ENCODE results near the gene PPFIA3. TPM values are rescaled to one million over a fixed set of nuclear protein-coding genes. Genes with fewer than 3 reads are reported as not detected.

The PPFIA3 gene
- total and polyA plus RNA-seq, 2 of the 8 experiments (the other 6 are each of a cell fraction or from before 2014, with no cell fraction given): 15.9 to 25.3 TPM

DNA sequence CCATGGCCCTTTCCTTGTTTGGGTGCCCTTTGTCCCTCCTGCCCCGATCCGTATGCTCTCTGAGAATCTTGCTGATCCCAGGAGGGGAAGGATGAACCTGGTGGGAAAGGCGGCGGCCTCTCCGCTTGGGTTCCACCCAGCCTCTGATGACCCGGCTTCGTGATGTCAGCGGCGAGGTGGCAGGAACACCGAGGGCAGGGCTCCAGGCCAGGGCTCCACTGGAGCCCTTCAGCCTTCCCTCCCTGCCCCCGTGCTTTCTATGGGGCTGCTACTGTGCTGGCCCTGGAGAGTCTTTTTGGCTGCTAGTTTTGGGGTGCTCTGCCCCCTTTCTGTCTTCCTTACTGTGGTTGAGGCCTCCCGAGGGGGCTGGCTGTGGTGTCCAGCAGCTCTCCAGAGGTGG, 17.0 kb upstream of the PPFIA3 start:
- FAIRE-seq (no peak), DNase-seq (ENCODE audit: low read depth in 1 of 2, low spot score in 2 of 2) (no peak)
- no peak overlapping the region for H2AK5ac ChIP-seq (ENCODE audit: low read depth, low read length)
- H3K23me2 ChIP-seq (ENCODE audit: low read depth, low read length): no peaks in the 10 kb centered on the region
- no peak overlapping the region for H2AFZ ChIP-seq (ENCODE audit: low read length)
- peaks cover 37 to 78% (median 71%) of the 10 kb centered on the region in 4 experiments for H3K36me3 ChIP-seq (ENCODE audit: control insufficient read depth in 2 of 4, insufficient read depth in 4 of 4, low read length in 3 of 4)
- no peak overlapping the region for H3K9ac ChIP-seq (replicated peaks in 1 of 4; ENCODE audit: extremely low read depth in 1 of 4, low read depth in 3 of 4, low read length in 3 of 4)
- H2BK5ac ChIP-seq (ENCODE audit: low read depth, low read length): no peak overlapping the region
- no peak overlapping the region for H4K91ac ChIP-seq (replicated peaks; ENCODE audit: insufficient read length, low read length)
- H3K9me3 ChIP-seq (ENCODE audit: insufficient read depth in 2 of 2, low read depth in 1 of 2, low read length in 1 of 2): no peaks in the 10 kb centered on the region
- CTCF ChIA-PET (ENCODE audit: partially characterized antibody): interaction anchor here (0.6 to 1.8 kb wide), 4 partner anchors 14 to 561 kb away, joined by 3 to 6 read pairs (median 4); no protein-coding TSS in a partner anchor
- peaks cover 17 to 37% of the 10 kb centered on the region in 2 experiments for H4K20me1 ChIP-seq (replicated peaks in 1 of 2; ENCODE audit: control insufficient read depth in 1 of 2, insufficient read depth in 2 of 2, low read length in 2 of 2)
- H3K79me2 ChIP-seq (ENCODE audit: control insufficient read depth in 1 of 2, insufficient read depth in 2 of 2, low read length in 2 of 2): peaks cover 0 to 21% of the 10 kb centered on the region in 2 experiments; a peak in 1 of 4 replicates
- POLR2A ChIA-PET (ENCODE audit: partially characterized antibody): interaction anchor here (1.6 kb wide), 2 partner anchors 9 to 15 kb away, joined by 3 to 4 read pairs; no protein-coding TSS in a partner anchor
- no peak overlapping the region for H2BK20ac ChIP-seq (ENCODE audit: low read length)
- H2BK15ac ChIP-seq (ENCODE audit: low read length): no peak overlapping the region
- peaks cover 19% of the 10 kb centered on the region for H3K79me1 ChIP-seq (ENCODE audit: low read depth, low read length)
- H3K56ac ChIP-seq (replicated peaks; ENCODE audit: insufficient read length, low read depth, low read length): no peak overlapping the region
- no peak overlapping the region; the same call in 1 of the 2 replicates for H4K8ac ChIP-seq (ENCODE audit: extremely low read depth, insufficient read depth, low read length)
- H2BK12ac ChIP-seq (ENCODE audit: low read depth, low read length): no peak overlapping the region
- H3K27ac ChIP-seq (ENCODE audit: low read depth, low read length): no peak overlapping the region
- H2BK120ac ChIP-seq (replicated peaks; ENCODE audit: low read depth, low read length): no peak overlapping the region
- H3K23ac ChIP-seq (ENCODE audit: insufficient read length): no peak overlapping the region
- no peak overlapping the region for H3K14ac ChIP-seq (ENCODE audit: insufficient read length)
- no peaks in the 10 kb centered on the region for H3K27me3 ChIP-seq (replicated peaks in 1 of 4; ENCODE audit: control insufficient read depth in 3 of 4, extremely low read depth in 1 of 4, insufficient read depth in 3 of 4, low read length in 3 of 4)
- no peak overlapping the region for H3K4me2 ChIP-seq (ENCODE audit: insufficient read depth in 1 of 2, low read depth in 2 of 2, low read length in 2 of 2)
- WGBS, 2 experiments (ENCODE audit: extremely low coverage in 1 of 2, insufficient coverage in 1 of 2, insufficient read length in 1 of 2, insufficient replicate concordance in 2 of 2, low coverage in 1 of 2, low lambda C conversion rate in 2 of 2, missing lambda C conversion rate in 1 of 2): 96% methylated on average over 10 of the region's 12 CpGs; no CpG with 5 or more reads in 1 of the 2 experiments
- H3K4me3 ChIP-seq (ENCODE audit: extremely low read depth in 1 of 4, insufficient read depth in 2 of 4, low read depth in 3 of 4, low read length in 4 of 4): no peak overlapping the region
- H3K18ac ChIP-seq (ENCODE audit: extremely low read depth, low read length): no peak overlapping the region
- H3K4me1 ChIP-seq (replicated peaks in 1 of 4; ENCODE audit: control insufficient read depth in 3 of 4, insufficient read depth in 4 of 4, low read length in 3 of 4): no peaks in the 10 kb centered on the region
- no peak overlapping the region for H4K5ac ChIP-seq (ENCODE audit: insufficient read length, low read depth, low read length)
- H3K4ac ChIP-seq (replicated peaks; ENCODE audit: insufficient read length, low read depth, low read length): no peak overlapping the region
- TF ChIP-seq SIN3A (conservative IDR thresholded peaks at IDR 0.05 in 1 of 2, IDR thresholded peaks at IDR 0.05 in 1 of 2; ENCODE audit: low read depth in 1 of 2, low read length in 2 of 2) (no peak), RNF2 (IDR thresholded peaks at IDR 0.05; ENCODE audit: borderline replicate concordance, low read depth, low read length, missing control alignments, poor library complexity, severe bottlenecking) (no peak), SP2 (IDR thresholded peaks at IDR 0.05; ENCODE audit: low read length) (no peak), TEAD4 (IDR thresholded peaks at IDR 0.05; ENCODE audit: low read depth, low read length) (no peak), ZNF274 (IDR thresholded peaks at IDR 0.05; ENCODE audit: borderline replicate concordance, extremely low read depth, low read length) (no peak), TBP (IDR thresholded peaks at IDR 0.05; ENCODE audit: low read depth, low read length) (no peak), GABPA (IDR thresholded peaks at IDR 0.05; ENCODE audit: borderline replicate concordance, insufficient read depth, low read length) (no peak), KDM5A (IDR thresholded peaks at IDR 0.05; ENCODE audit: low read length) (no peak), JUN (IDR thresholded peaks at IDR 0.05; ENCODE audit: low read depth, low read length) (no peak), RAD21 (IDR thresholded peaks at IDR 0.05 in 1 of 2, conservative IDR thresholded peaks at IDR 0.05 in 1 of 2; ENCODE audit: low read depth in 2 of 2, low read length in 2 of 2) (no peak), TAF1 (IDR thresholded peaks at IDR 0.05; ENCODE audit: low read depth, low read length) (no peak)
- TF ChIP-seq, protein P1, sequence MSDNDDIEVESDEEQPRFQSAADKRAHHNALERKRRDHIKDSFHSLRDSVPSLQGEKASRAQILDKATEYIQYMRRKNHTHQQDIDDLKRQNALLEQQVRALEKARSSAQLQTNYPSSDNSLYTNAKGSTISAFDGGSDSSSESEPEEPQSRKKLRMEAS (IDR thresholded peaks at IDR 0.05): no peak

All from H1 (cell line).